ENCODE data around the gene RABGAP1. TPM values are rescaled to one million over a fixed set of nuclear protein-coding genes. Genes with fewer than 3 reads are reported as not detected.

RABGAP1 gene
- total and polyA plus RNA-seq, 8 donors: 7.6 to 35.2 (median 20.2) TPM

GRCh38 chr9:123109540-123110279 is 168.9 kb downstream of the RABGAP1 start:
- Histone ChIP-seq H3K36me3 (peaks cover 0 to 13% (median 2%) of the 10 kb centered on the region in 3 donors), H3K9me3 (no peaks in the 10 kb centered on the region), H3K4me1 (no peaks in the 10 kb centered on the region), H3K27me3 (no peaks in the 10 kb centered on the region), H3K27ac (no peak overlapping the region), H3K4me3 (no peak overlapping the region)
- FAIRE-seq: no peak
- intact Hi-C loops (cut with DNase I): loop anchor here in 1 of 3 donors (10.0 kb wide), 1 partner anchor 245 kb away; the partner anchor contains the start of gene CRB2
- DNase-seq: no peak
- ATAC-seq: no peak
- TF ChIP-seq CTCF (IDR thresholded peaks at IDR 0.05): no peak
- WGBS, 2 donors: 90 to 93% methylated on average over 15 of the region's 15 CpGs

- H3K36me3 ChIP-seq: peaks cover 0 to 13% (median 0%) of the 10 kb centered on the region in 3 donors
- 47 to 52% methylated on average over 8 of the region's 8 CpGs for WGBS, 2 donors
- no peaks in the 10 kb centered on the region for H3K27me3 ChIP-seq
- H3K27ac ChIP-seq: no peak overlapping the region
- FAIRE-seq (no peak), ATAC-seq (peak; percentile 56 to 82 (median 72)), DNase-seq (peak in 1 of 6 donors; percentile 33)
- TF ChIP-seq CTCF (IDR thresholded peaks at IDR 0.05): no peak
- H3K4me3 ChIP-seq: no peak overlapping the region
- H3K9me3 ChIP-seq: no peaks in the 10 kb centered on the region
- intact Hi-C loops (cut with DNase I): loop anchor here in 1 of 3 donors (10.0 kb wide), 1 partner anchor 243 kb away; the partner anchor contains the start of gene CRB2
- no peaks in the 10 kb centered on the region for H3K4me1 ChIP-seq
These were observed 170.7 kb downstream of the RABGAP1 start for GRCh38 chr9:123111427-123112014.

DNA sequence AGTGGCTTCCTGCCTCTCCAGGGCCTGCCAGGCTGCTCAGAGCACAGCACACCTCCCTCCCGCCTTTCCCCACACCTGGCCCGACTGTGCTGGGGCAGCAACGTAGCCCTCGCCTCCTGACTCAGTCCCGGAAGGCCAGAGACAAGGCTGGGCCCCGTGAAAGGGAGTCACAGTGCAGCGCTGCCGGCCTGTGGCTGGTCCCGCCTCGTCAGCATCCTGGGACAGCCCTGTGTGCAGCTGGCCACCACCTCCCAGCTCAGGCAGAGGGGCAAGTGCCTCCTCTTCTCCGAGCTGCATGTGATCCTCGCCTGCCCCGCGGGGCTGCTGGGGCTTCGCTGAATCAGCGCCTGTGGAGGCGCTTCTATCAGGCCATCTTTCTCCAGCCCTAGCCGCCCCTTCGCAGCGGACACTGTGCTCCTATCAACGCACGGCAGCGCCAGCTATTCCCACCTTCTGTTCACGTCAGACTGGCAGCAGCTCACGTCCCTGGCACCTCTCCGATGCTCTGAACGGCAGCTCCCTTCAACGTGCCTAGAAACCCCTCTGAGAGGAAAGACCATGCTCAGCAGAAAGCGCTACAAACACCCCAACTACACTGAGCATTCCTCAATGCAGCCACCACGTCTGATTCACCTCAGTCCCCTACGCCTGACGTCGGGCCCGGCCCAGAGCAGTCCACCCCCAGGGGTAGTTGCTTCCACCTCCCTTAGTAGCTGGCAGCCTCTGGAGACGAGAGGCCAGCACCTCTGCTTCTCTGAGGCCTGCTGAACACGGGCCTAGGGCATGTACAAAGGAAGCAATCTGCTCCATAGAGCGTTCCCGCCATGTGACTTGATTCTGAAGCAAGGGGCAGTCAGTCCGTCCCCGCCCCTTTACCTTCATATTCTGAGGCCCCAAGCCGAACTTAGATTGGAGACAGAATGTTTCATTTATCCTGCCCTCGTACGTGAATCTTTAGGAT is 171.5 kb downstream of the RABGAP1 start:
- H3K27me3 ChIP-seq: no peaks in the 10 kb centered on the region
- TF ChIP-seq CTCF (IDR thresholded peaks at IDR 0.05): no peak
- 76% methylated on average over 41 to 43 of the region's 43 CpGs for WGBS, 2 donors
- intact Hi-C loops (cut with DNase I): loop anchor here in 1 of 3 donors (10.0 kb wide), 1 partner anchor 243 kb away; the partner anchor contains the start of gene CRB2
- no peak for FAIRE-seq
- no peaks in the 10 kb centered on the region for H3K4me1 ChIP-seq
- no peak overlapping the region for H3K4me3 ChIP-seq
- no peak overlapping the region for H3K27ac ChIP-seq
- peaks cover 0 to 13% (median 0%) of the 10 kb centered on the region in 3 donors for H3K36me3 ChIP-seq
- H3K9me3 ChIP-seq: no peaks in the 10 kb centered on the region
- ATAC-seq: peak; percentile 34 to 57 (median 53)
- DNase-seq: peak in 1 of 6 donors; percentile 68

DNA sequence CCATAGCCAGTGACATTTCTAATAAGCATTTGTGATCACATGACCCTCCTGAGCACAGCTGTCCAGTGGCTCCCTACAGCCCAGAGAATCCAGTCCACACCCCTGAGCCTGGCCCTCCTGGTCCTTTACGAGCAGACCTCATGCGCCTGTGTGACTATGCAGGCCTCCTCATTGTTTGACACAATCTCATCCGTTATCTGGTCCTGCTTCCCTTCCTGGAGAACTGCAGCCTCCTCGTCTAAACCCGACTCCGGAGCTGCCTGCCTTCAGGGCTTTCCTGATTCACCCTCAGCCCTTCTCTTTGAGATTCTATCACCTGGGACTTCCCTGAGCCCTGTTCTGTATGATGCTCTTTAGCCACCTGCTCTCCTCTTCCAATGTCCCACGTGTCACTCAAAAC is 172.4 kb downstream of the RABGAP1 start:
- 88 to 91% methylated on average over 7 of the region's 7 CpGs for WGBS, 2 donors
- Histone ChIP-seq H3K4me3 (no peak overlapping the region), H3K9me3 (no peaks in the 10 kb centered on the region), H3K27me3 (no peaks in the 10 kb centered on the region), H3K36me3 (peaks cover 0 to 13% (median 0%) of the 10 kb centered on the region in 3 donors), H3K4me1 (no peaks in the 10 kb centered on the region), H3K27ac (no peak overlapping the region)
- ATAC-seq (no peak), FAIRE-seq (no peak), DNase-seq (no peak)
- TF ChIP-seq CTCF (IDR thresholded peaks at IDR 0.05): no peak
- intact Hi-C loops (cut with DNase I): loop anchor here in 1 of 3 donors (10.0 kb wide), 1 partner anchor 242 kb away; the partner anchor contains the start of gene CRB2

Data from pancreas (tissue), 10 donors.